Breast epithelium (tissue), 4 donors: Measurements from ENCODE around the gene CYSTM1. TPM values are rescaled to one million over a fixed set of nuclear protein-coding genes. Genes with fewer than 3 reads are reported as not detected.

Source experiments
- DNase-seq, 2 donors: peaks; one replicate each; pipeline ENCODE4 v3.0.0-alpha.2; 2019; ENCODE audit warnings: low spot score in 2 of 2
- H3K27ac ChIP-seq, 2 donors: fragments of 200-600 bp; sonication (generic) in 1 of 2; one replicate each; pipeline ENCODE4 v1.5.1; 2016 to 2019; ENCODE audit warnings: mild to moderate bottlenecking in 1 of 2
- H3K27me3 ChIP-seq, 2 donors: fragments of 200-600 bp; sonication (generic) in 1 of 2; one replicate each; pipeline versions ENCODE4 v1.5.1 to v1.6.0; 2017 to 2019; ENCODE audit warnings: control low read depth in 1 of 2, mild to moderate bottlenecking in 1 of 2
- H3K36me3 ChIP-seq: fragments of 200-600 bp; one replicate; pipeline ENCODE4 v1.5.1; 2019
- H3K4me1 ChIP-seq, 2 donors: fragments of 200-600 bp; sonication (generic); one replicate each; pipeline ENCODE4 v1.5.1; 2016 to 2019; ENCODE audit warnings: control low read depth in 1 of 2
- H3K4me3 ChIP-seq, 3 donors: fragments of 200-600 bp; sonication (generic); 1 replicate in 2 of 3; 2 replicates in 1 of 3; pipeline ENCODE4 v1.5.1; 2016 to 2019; ENCODE audit warnings: mild to moderate bottlenecking in 3 of 3, moderate library complexity in 2 of 3
- H3K9me3 ChIP-seq, 2 donors: fragments of 200-600 bp; sonication (generic) in 1 of 2; one replicate each; pipeline ENCODE4 v1.5.1; 2016 to 2019; ENCODE audit warnings: control low read depth in 1 of 2
- POLR2A ChIP-seq: fragments of 450-650 bp; IDR thresholded peaks from one replicate; pipeline ENCODE4 v1.6.1; 2016; ENCODE audit warnings: antibody characterized with exemption, mild to moderate bottlenecking, moderate library complexity
- POLR2AphosphoS5 ChIP-seq, 3 donors: sonication (generic); formaldehyde crosslinking; IDR thresholded peaks; one replicate each; pipeline ENCODE4 v1.6.1; 2017; ENCODE audit warnings: antibody characterized with exemption in 3 of 3
- intact Hi-C: fragments of 100-400 bp; cut with DNase I; formaldehyde crosslinking; loops from one replicate; pipeline ENCODE4 v1.15.1; 2023; ENCODE audit warnings: low total_unique reads
- total RNA-seq, 3 donors: library from RNA; depleted of rRNA; stranded (reverse); fragments of >200 nt; gene quantifications; one replicate each; pipeline ENCODE4 v1.1.0, GENCODE V29; 2016
- TF ChIP-seq, protein P1 (sequence below), 3 donors: fragments of 450-650 bp; IDR thresholded peaks; one replicate each; pipeline ENCODE4 v1.5.1; 2016 to 2017; ENCODE audit warnings: antibody characterized with exemption in 3 of 3, mild to moderate bottlenecking in 3 of 3, moderate library complexity in 3 of 3

The CYSTM1 gene
- total RNA-seq, 3 donors from 2014 or later, result 56.5 to 108 (median 76.0) TPM

GRCh38 chr5:140150201-140150600, 24.8 kb upstream of the CYSTM1 start:
- no peaks in the 10 kb centered on the region for H3K27me3 ChIP-seq
- intact Hi-C loops, result loop anchor here (5.0 to 10.0 kb wide), 2 partner anchors 73 to 365 kb away; no protein-coding TSS in a partner anchor

GRCh38 chr5:140151144-140152021, 23.6 kb upstream of the CYSTM1 start:
- TF ChIP-seq POLR2A, result no peak
- TF ChIP-seq POLR2AphosphoS5 (IDR thresholded peaks at IDR 0.05), result no peak
- TF ChIP-seq, protein P1, sequence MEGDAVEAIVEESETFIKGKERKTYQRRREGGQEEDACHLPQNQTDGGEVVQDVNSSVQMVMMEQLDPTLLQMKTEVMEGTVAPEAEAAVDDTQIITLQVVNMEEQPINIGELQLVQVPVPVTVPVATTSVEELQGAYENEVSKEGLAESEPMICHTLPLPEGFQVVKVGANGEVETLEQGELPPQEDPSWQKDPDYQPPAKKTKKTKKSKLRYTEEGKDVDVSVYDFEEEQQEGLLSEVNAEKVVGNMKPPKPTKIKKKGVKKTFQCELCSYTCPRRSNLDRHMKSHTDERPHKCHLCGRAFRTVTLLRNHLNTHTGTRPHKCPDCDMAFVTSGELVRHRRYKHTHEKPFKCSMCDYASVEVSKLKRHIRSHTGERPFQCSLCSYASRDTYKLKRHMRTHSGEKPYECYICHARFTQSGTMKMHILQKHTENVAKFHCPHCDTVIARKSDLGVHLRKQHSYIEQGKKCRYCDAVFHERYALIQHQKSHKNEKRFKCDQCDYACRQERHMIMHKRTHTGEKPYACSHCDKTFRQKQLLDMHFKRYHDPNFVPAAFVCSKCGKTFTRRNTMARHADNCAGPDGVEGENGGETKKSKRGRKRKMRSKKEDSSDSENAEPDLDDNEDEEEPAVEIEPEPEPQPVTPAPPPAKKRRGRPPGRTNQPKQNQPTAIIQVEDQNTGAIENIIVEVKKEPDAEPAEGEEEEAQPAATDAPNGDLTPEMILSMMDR (IDR thresholded peaks at IDR 0.05), result no peak
- no peak for DNase-seq
- H3K36me3 ChIP-seq, result no peaks in the 10 kb centered on the region
- H3K27ac ChIP-seq, result peak overlapping the region in 1 of 2 donors; percentile 53
- no peaks in the 10 kb centered on the region for H3K9me3 ChIP-seq
- H3K27me3 ChIP-seq, result no peaks in the 10 kb centered on the region
- intact Hi-C loops, result loop anchor here (5.0 to 10.0 kb wide), 2 partner anchors 74 to 367 kb away; no protein-coding TSS in a partner anchor
- peaks cover 0 to 14% of the 10 kb centered on the region in 2 donors for H3K4me1 ChIP-seq
- H3K4me3 ChIP-seq, result no peak overlapping the region

More at GRCh38 chr5:140150201-140150600, 24.8 kb upstream of the CYSTM1 start:
- Histone ChIP-seq H3K9me3 (no peaks in the 10 kb centered on the region), H3K36me3 (no peaks in the 10 kb centered on the region), H3K27ac (no peak overlapping the region), H3K4me1 (peaks cover 0 to 14% of the 10 kb centered on the region in 2 donors), H3K4me3 (no peak overlapping the region)
- no peak for DNase-seq
- TF ChIP-seq POLR2AphosphoS5 (IDR thresholded peaks at IDR 0.05), result no peak
- TF ChIP-seq, protein P1 (IDR thresholded peaks at IDR 0.05), result no peak
- no peak for TF ChIP-seq POLR2A

- H3K36me3 ChIP-seq, result no peaks in the 10 kb centered on the region
- H3K27ac ChIP-seq, result peak overlapping the region; percentile 22 to 53
- H3K4me3 ChIP-seq, result no peak overlapping the region
- intact Hi-C loops, result loop anchor here (5.0 to 10.0 kb wide), 2 partner anchors 75 to 368 kb away; no protein-coding TSS in a partner anchor
- H3K27me3 ChIP-seq, result no peaks in the 10 kb centered on the region
- no peak for DNase-seq
- no peaks in the 10 kb centered on the region for H3K9me3 ChIP-seq
- TF ChIP-seq, protein P1 (IDR thresholded peaks at IDR 0.05), result no peak
- no peak for TF ChIP-seq POLR2AphosphoS5 (IDR thresholded peaks at IDR 0.05)
- no peak for TF ChIP-seq POLR2A
- H3K4me1 ChIP-seq, result peaks cover 0 to 14% of the 10 kb centered on the region in 2 donors
Observed at GRCh38 chr5:140152022-140152999, 22.7 kb upstream of the CYSTM1 start.

- H3K4me1 ChIP-seq, result peaks cover 0 to 14% of the 10 kb centered on the region in 2 donors
- no peak overlapping the region for H3K4me3 ChIP-seq
- H3K27me3 ChIP-seq, result no peaks in the 10 kb centered on the region
- peak overlapping the region in 1 of 2 donors; percentile 56 for H3K27ac ChIP-seq
- TF ChIP-seq POLR2AphosphoS5 (IDR thresholded peaks at IDR 0.05) (no peak), POLR2A (no peak)
- TF ChIP-seq, protein P1 (IDR thresholded peaks at IDR 0.05), result no peak
- H3K9me3 ChIP-seq, result no peaks in the 10 kb centered on the region
- intact Hi-C loops, result loop anchor here (5.0 to 10.0 kb wide), 2 partner anchors 76 to 368 kb away; no protein-coding TSS in a partner anchor
- H3K36me3 ChIP-seq, result no peaks in the 10 kb centered on the region
- DNase-seq, result no peak
Observed at GRCh38 chr5:140153255-140153654, 21.7 kb upstream of the CYSTM1 start.
